HG02571 (cell line): Measurements from ENCODE around the gene RGS4.

Experiments used
- ATAC-seq: cut with Tn5 transposase; IDR thresholded peaks from one replicate; pipeline ENCODE4 v1.9.1; 2021; ENCODE audit warnings: mild to moderate bottlenecking, moderate library complexity; ENCODE audit not compliant: unreplicated experiment

The RGS4 gene

GRCh38 chr1:163094589-163094988, 25.4 kb downstream of the RGS4 start:
- no peak for ATAC-seq

GRCh38 chr1:163095213-163095612, 26.1 kb downstream of the RGS4 start:
- no peak for ATAC-seq

- ATAC-seq, result no peak
These were observed 33.4 kb downstream of the RGS4 start for GRCh38 chr1:163102590-163102989.

DNA sequence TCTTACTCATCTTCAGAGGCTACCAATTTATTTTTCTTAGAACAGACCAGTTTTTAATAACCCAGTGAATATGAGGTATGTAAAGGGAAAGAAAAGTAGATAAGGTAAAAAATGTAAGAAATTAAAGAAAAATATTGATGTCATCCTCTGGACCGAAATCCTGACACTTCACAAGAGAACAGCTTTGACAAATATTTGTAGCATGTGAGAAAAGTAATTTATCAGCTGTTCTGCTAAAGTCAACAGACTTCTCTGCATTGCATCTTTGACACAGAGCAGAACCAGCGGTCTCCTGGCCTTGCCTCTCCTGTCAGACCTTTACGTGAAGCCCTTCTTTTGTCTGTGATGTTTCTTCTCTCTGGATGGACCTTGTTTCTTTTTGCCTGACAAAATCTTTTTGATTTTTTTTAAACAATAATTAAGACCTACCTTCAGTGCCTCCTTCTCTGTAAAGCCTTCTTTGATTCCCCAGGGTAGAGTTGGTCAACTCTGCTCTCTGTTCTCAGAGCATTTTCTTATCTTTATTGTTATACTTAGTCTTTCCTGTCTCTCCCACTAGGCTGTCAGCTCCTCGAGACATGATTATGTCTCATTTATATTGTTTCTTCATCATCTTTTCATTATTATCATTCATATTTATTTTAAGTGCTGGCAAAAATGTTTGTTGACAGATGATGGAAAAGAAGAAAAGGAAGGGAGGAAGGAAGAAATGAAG, 35.4 kb downstream of the RGS4 start:
- ATAC-seq, result no peak

DNA sequence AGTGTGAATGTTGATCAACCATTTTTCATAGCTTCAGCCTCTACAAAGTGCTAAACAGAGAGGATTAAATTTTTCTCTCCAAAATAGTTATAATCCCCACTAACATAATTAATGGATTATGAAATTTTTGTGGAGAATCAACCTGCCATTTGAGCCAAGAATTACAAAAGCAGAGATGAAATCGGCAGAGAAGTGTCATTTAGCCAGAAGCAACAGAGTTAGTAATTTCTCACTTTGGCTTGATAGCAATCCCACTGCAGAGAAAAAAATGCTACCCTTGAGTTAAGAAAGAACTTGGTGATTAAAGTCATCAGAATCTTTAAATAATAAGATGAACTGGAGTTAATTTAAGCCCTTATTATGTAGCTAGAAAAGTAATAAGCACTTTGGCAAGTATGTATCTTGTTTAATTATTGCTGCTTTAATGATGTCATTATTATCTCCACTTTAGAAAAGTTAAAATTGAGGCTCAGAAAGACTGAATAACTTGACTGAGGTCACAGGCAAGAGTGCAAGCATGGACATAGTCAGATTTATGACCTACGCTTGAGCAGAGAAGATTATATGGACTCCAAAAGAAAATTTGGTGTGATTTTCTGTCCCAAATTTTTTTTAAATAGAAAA, 37.3 kb downstream of the RGS4 start:
- no peak for ATAC-seq

- ATAC-seq, result no peak
These were observed 38.5 kb downstream of the RGS4 start for GRCh38 chr1:163107655-163108054.

- ATAC-seq, result no peak
These were observed 46.7 kb downstream of the RGS4 start for GRCh38 chr1:163115887-163116286.

GRCh38 chr1:163119707-163120106, 50.5 kb downstream of the RGS4 start:
- no peak for ATAC-seq

DNA sequence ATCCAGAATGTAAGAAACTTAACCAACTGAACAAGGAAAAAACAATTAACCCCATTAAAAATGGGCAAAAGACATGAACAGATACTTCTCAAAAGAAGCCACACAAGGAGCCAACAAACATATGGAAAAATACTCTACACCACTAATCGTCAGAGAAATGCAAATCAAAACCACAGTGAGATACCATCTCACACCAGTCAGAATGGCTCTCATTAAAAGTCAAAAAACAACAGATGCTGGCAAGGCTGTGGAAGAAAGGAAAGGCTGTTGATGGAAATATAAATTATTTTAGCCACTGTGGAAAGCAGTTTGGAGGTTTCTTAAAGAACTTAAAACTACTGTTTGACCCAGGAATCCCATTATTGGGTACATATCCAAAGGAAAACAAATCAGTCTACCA, 51.2 kb downstream of the RGS4 start:
- no peak for ATAC-seq

DNA sequence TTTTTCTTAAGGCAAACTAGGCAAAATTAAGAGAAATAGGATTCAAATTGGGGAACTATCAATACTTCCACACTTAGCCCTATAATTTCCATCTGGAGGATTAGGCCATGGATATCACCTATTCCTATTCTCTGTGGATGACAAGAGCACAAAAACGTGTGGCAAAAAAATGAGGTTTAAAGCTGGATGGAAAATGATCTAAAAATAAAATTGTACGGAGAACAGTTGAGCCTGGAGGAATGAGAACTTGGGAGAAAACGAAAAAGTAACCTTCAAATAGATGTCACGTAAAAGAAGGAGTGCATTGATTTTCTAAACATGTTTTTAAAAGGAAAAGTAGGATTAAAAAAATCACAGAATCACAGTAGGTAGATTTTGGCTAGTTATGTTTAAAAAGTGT, 55.7 kb downstream of the RGS4 start:
- no peak for ATAC-seq
